Heart left ventricle (tissue), 16 donors: ENCODE data around the gene RAF1. TPM values are rescaled to one million over a fixed set of nuclear protein-coding genes. Genes with fewer than 3 reads are reported as not detected.

ENCODE experiments used
- ATAC-seq, 4 donors: fragments of 200-7000 bp; cut with Tn5 transposase; one replicate each; pipeline ENCODE4 v1.9.1; 2020 to 2022; ENCODE audit warnings: moderate library complexity in 4 of 4, mild to moderate bottlenecking in 3 of 4, moderate number of reproducible peaks in 1 of 4
- DNase-seq, 5 donors: peaks; one replicate each; pipeline ENCODE4 v3.0.0-alpha.2; 2020
- H3K27ac ChIP-seq, 12 donors: fragments of 200-600 bp; sonication (generic) in 4 of 12; one replicate each; pipeline versions ENCODE4 v1.5.0 to v1.8.0; 2016 to 2022; ENCODE audit warnings: mild to moderate bottlenecking in 2 of 12
- H3K27me3 ChIP-seq, 9 donors: fragments of 200-600 bp; sonication (generic) in 2 of 9; one replicate each; pipeline versions ENCODE4 v1.5.1 to v1.8.0; 2016 to 2022; ENCODE audit warnings: mild to moderate bottlenecking in 3 of 9
- H3K36me3 ChIP-seq, 9 donors: fragments of 200-600 bp; sonication (generic) in 2 of 9; one replicate each; pipeline versions ENCODE4 v1.5.0 to v1.8.0; 2018 to 2022; ENCODE audit warnings: mild to moderate bottlenecking in 2 of 9
- H3K4me1 ChIP-seq, 12 donors: fragments of 200-600 bp; sonication (generic) in 4 of 12; one replicate each; pipeline versions ENCODE4 v1.5.0 to v1.8.0; 2016 to 2022; ENCODE audit warnings: mild to moderate bottlenecking in 3 of 12
- H3K4me3 ChIP-seq, 12 donors: fragments of 200-600 bp; sonication (generic) in 4 of 12; one replicate each; pipeline versions ENCODE4 v1.5.0 to v1.8.0; 2017 to 2022; ENCODE audit warnings: mild to moderate bottlenecking in 9 of 12, moderate library complexity in 4 of 12
- H3K9me3 ChIP-seq, 12 donors: fragments of 200-600 bp; sonication (generic) in 4 of 12; one replicate each; pipeline versions ENCODE4 v1.5.0 to v1.8.0; 2016 to 2022; ENCODE audit warnings: mild to moderate bottlenecking in 1 of 12
- CTCF ChIP-seq, 12 donors: fragments of 200-600 bp; sonication (generic) in 4 of 12; IDR thresholded peaks; one replicate each; pipeline versions ENCODE4 v1.5.0 to v1.8.0; 2018 to 2022; ENCODE audit warnings: antibody characterized with exemption in 12 of 12, mild to moderate bottlenecking in 5 of 12
- POLR2A ChIP-seq, 2 donors: fragments of 450-650 bp; IDR thresholded peaks; one replicate each; pipeline ENCODE4 v1.6.1; 2017; ENCODE audit warnings: antibody characterized with exemption in 2 of 2, mild to moderate bottlenecking in 2 of 2, moderate library complexity in 2 of 2
- WGBS, 4 donors: extraction: QIAGEN DNeasy Blood & Tissue Kit in 2 of 4; methylation state at CpG; one replicate each; pipeline versions ENCODE4 v1.1.5 to v1.1.7; 2013 to 2018; 5-methylcytosine and 5-hydroxymethylcytosine counted together
- intact Hi-C, 10 donors: fragments of 100-400 bp; cut with DNase I; formaldehyde crosslinking; loops; one replicate each; pipeline versions ENCODE4 v1.11.1 to v1.14.2; 2022
- polyA plus RNA-seq, 2 donors: library from polyadenylated mRNA; stranded (reverse); fragments of 200-250 nt; gene quantifications; one replicate each; pipeline ENCODE4 v1.2.3, GENCODE V29; 2013
- total RNA-seq, 9 donors: library from RNA; depleted of rRNA in 2 of 9; stranded (reverse); fragments of >200 nt in 2 of 9; fragmentation: NEBNext Ultra II Directional in 3 of 9; extraction: Animal tissue kit (Norgen Biotek cat#: 25700) in 3 of 9; gene quantifications; one replicate each; pipeline versions ENCODE4 v1.1.0 to v1.2.4, GENCODE V29; 2016 to 2023
- donor health status: ischemic (EF 13 %, LVEDD 7.1; RV severe dilation, severe dysfunction).
- donor health status: healthy with polysubstance abuse.
- donor health status: DM: no; HTN: yes; CAD: no.
- donor health status: DM: no; HTN: no; CAD: no.
- donor health status: ischemic (EF 25% LVEDD 6.9; RV normal size, moderate dysfunction).
- donor health status: ischemic (EF 25% LVEDD 5.7; RV mildly dilated, moderate dysfunction).
- donor health status: healthy.
- donor health status: DM: yes; HTN: yes; CAD: no.
- donor health status: ischemic (EF 35%, LVEDD 5.7; RV mildly dilated, moderate dysfunction).
- donor health status: nonischemic (EF 11% LVEDD 7.7; RV severe dilation, severe dysfunction).
- donor health status: DM: yes; HTN: yes; CAD: no.
- donor health status: PGD.
- donor health status: ischemic (EF 29% LVEDD 5.4; RV normal size, mild dysfunction).
- donor health status: nonischemic (EF 23%, LVEDD 6.1; RV moderate dilation, normal function).

Gene RAF1
- total and polyA plus RNA-seq, 11 donors: 62.7 to 197 (median 135) TPM

DNA sequence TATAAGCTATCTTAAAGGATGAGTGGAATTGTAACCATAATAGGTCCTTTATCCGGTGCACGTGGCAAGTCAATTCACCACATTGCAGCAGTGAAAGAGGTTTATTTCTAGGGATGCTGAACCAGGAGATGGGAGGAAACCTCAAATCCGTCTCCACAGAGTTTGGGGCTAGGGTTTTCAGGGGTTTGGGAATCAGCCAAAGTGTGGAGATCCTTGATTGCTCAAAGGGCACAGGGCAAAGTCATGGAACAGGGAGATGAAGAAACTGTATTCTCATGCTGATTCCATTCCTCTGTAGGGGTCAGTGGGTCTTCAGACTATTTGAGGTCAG is 7.2 kb upstream of the RAF1 start:
- Histone ChIP-seq H3K4me3 (no peak overlapping the region), H3K27ac (peak overlapping the region in 2 of 12 donors; percentile 42 to 49), H3K36me3 (no peaks in the 10 kb centered on the region), H3K9me3 (no peaks in the 10 kb centered on the region), H3K4me1 (no peaks in the 10 kb centered on the region), H3K27me3 (no peaks in the 10 kb centered on the region)
- intact Hi-C loops: no loop called here
- ATAC-seq (no peak), DNase-seq (no peak)
- WGBS, 4 donors: 76 to 89% (median 83%) methylated on average over 3 of the region's 3 CpGs
- TF ChIP-seq CTCF (IDR thresholded peaks at IDR 0.05) (no peak), POLR2A (IDR thresholded peaks at IDR 0.05) (no peak)

DNA sequence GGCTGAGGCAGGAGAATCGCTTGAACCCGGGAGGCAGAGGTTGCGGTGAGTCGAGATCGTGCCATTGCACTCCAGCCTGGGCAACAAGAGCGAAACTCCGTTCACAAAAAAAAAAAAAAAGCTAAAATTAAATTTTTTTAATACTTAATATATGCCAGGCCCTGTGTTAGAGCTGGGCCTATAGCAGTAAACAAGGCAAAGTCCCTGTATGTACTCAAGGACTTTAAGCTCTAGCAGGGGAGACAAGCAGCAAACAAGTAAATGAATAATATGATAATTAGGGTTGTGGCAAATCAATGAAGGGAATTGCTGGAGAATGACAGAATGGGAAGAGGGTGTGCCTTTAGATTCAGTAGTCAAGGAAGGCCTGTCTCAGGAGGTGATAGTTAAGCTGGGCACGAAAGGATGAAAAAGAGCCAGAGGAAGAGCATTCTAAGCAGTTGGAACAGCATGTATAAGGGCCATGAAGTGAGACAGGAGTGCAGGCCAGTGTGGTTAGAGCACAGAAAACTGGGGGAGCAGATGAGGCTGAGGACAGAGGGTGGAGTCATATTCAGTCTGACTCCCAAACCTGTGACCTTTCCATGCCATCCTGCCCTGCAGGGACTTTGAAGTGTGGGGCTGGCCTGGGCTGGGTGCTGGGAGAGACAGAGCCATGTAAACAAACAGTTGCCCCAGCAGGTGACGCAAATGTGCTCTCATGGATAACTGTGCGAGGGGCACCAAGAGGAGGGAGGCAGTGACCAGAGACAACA is 6.6 kb upstream of the RAF1 start:
- DNase-seq (peak in 2 of 5 donors; percentile 44 to 64), ATAC-seq (peak; percentile 83 to 92 (median 89))
- Histone ChIP-seq H3K27ac (peak overlapping the region in 3 of 12 donors; percentile 42 to 49 (median 47)), H3K4me3 (no peak overlapping the region), H3K36me3 (no peaks in the 10 kb centered on the region), H3K4me1 (no peaks in the 10 kb centered on the region), H3K27me3 (no peaks in the 10 kb centered on the region), H3K9me3 (no peaks in the 10 kb centered on the region)
- 80 to 83% (median 81%) methylated on average over 10 of the region's 10 CpGs for WGBS, 4 donors
- intact Hi-C loops: no loop called here
- TF ChIP-seq POLR2A (IDR thresholded peaks at IDR 0.05): no peak
- TF ChIP-seq CTCF (IDR thresholded peaks at IDR 0.05): peak in 1 of 12 donors; percentile 11

DNA sequence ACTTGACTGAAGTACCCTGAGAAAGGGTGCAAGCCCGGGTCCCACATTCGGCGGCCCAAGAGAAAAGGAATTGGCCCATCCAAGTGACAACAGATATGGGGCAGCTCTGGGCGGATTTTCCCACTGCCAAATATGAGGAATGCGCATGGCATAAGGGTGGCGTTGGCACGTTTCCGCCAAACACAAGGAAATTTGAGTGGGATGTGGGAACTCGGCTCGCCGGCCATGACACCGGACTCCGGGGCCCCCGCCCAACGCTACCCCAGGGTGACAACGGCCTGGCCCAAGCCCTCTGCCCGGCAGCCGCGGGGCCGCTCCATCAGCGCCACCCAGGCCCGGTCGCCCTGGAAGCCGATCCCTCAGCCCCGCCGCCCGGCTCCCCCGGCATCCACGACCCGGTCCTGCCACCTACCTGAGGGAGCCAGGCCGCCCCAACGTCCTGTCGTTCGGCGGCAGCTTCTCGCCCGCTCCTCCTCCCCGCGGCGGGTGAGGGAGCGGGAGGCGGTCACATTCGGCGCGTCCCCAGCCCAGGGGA is 449 bp downstream of the RAF1 start:
- Histone ChIP-seq H3K36me3 (no peaks in the 10 kb centered on the region), H3K27me3 (no peaks in the 10 kb centered on the region), H3K9me3 (no peaks in the 10 kb centered on the region), H3K4me3 (peak overlapping the region; percentile 69 to 100 (median 92)), H3K27ac (peak overlapping the region; percentile 96 to 100 (median 100)), H3K4me1 (peaks cover 0 to 50% (median 37%) of the 10 kb centered on the region in 12 donors)
- intact Hi-C loops: loop anchor here in 7 of 10 donors (2.0 to 10.0 kb wide), 9 partner anchors 36 to 179 kb away; partner anchors contain the start of genes MKRN2 (in 5 of the 7), CAND2 (in 1 of the 7) and TSEN2 (in 1 of the 7)
- ATAC-seq: peak; percentile 2 to 63 (median 51)
- TF ChIP-seq POLR2A (IDR thresholded peaks at IDR 0.05) (no peak), CTCF (IDR thresholded peaks at IDR 0.05) (peak in 1 of 12 donors; percentile 4)
- WGBS, 4 donors: 1 to 2% (median 1%) methylated on average over 10 to 45 of the region's 45 CpGs
- DNase-seq: peak; percentile 49 to 79 (median 52)
